ENCODE results near the gene JAG2.
A peak's percentile ranks its signal among the peaks of the same experiment; 100 is the strongest.

Gene JAG2

DNA sequence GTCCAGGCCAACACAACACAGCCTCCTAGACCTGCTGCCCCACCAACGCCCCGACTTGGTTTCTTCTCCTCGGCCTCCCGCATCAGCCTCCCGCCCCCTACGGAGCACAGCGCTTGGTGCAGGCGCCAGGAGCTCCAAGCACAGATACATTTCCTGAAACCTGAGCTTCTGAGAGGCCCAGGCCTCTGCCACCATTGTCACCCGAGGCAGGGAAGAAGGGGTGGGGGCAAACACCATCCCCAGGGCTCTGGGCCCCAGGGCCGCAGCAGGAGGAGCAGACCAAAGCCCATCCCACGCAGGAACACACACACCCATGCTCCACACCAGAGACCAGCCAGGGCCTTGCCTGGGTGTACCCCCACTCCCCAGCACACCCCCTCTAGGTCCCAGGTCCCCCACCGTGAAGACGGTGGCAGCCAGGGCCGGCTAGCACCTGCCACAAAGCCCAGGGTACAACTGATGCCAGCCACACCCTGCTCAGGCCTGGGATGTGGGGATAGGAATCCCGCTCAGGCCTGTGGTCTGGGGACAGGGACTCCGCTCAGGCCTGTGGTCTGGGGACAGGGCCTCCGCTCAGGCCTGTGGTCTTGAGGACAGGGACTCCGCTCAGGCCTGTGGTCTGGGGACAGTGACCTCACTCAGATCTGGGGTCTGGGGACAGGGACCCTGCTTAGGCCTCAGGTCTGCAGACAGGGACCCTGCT, 5.4 kb downstream of the JAG2 start:
- DNase-seq = no peak

DNA sequence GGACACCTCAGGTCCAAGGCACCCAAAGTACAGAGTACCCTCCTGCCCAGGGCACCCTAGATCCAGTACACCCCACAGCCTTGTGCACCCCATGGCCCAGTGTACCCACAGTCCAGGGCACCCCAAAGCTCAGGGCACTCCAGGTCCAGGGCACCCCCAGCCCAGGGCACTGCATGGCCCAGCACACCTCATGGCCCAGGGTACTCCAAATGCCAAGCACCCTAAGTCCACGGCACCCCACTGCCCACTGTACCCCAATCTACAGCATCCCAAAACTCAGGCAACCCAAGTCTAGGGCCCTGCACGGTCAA, 6.0 kb downstream of the JAG2 start:
- no peak for DNase-seq

DNA sequence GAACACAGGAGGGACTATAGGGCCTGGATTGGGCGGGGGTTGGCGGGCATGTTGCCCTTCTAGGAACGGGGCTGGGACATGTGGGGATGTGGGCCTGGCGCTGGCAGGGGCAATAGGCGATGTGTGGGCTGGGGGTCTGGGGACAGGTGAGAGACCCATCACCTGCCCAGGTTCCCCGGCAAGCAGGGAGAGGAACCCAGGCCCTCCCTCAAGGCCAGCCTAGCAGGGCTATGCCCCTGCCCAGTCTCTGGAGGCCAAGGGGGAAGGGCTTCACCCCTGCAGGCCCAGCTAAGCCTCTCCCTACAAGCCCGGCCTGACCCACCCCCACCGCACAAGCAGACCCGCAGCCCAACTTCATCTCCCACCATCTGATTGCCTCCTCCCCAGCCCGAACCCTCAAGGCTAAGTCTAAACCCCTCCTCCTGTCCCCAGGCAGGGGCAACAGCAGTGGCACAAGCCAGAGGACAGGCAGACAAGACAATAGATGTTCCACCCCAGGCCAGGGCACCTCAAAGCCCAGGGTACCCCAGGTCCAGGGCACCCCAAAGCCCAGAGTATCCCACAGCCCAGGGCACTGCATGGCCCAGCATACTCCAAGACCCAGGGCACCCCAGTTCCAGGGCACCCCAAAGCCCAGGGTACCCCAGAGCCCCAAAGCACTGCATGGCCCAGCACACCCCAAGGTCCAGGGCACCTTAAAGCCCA, 6.5 kb downstream of the JAG2 start:
- DNase-seq = no peak

DNA sequence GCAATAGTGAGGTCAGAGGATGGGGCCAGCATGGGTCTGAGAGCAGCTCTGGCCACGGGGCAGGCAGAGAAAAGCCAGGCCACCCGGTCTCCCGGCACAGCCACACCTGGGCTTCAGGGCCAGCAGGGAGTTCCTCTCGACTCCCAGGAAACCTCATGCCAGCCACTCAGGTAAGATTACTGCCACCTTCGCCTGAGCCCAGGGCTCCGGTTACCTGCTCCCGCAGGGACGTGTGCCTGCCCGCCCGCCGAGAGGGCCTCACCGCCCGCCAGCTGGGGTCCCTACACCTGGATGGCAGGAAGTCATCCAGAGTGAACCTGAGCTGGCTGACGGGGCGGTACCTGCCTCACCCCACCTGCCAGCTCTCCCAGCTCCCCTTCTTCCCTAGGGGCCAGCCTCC, 7.3 kb downstream of the JAG2 start:
- DNase-seq = peak; percentile 16

DNA sequence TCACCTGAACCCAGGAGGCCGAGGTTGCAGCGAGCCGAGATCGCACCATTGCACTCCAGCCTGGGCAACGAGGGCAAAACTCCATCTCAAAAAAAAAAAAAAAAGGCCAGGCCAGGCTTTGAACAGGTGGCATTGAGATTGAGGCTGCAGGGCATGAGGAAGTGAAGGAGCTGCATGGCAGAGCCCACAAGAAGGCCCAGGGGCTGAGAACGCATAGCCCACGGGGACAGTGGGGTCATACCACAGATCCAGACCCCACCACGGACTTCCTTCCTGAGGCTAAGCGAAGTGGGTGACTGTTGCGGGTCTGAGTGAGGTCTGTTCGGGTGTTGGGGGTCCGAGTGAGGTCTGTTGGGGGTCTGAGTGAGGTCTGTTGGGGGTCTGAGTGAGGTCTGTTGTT, 7.8 kb downstream of the JAG2 start:
- DNase-seq = no peak

DNA sequence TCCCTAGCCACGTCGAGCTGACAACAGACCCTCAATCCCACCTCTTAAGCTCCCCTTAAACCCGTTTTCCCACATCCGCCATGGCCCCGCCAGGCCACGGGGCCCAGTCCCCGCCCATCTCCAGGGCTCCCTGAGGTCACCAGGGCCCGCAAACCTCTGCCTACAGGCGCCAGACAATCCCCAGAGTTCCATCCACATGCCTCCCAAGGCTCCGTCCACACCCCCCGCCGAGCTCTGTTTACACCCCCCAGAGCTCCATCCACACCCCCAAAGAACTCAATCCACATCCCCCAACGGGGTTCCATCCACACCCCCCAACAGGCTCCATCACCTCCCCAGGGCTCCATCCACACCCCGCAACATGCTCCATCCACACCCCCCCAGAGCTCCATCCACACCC, 9.2 kb downstream of the JAG2 start:
- DNase-seq = no peak

DNA sequence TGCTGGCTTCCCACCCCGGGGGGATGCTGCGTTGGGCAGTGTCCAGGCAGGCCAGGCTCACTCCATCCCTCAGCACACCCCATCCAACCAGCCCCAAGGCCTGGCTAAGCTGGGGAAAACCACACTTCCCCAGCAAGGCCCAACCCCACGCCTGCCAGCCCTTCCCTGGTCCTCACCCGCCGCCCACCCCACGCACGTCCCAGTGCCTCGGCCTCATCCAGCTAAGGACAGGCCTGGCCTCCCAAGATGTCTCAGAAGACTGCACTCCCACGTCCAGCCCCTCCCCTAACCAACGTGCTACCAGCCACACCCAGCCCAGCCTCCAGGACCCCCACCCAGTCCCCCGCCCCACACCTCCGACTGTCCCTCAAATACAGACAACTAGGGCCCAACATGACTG, 9.8 kb downstream of the JAG2 start:
- no peak for DNase-seq

DNA sequence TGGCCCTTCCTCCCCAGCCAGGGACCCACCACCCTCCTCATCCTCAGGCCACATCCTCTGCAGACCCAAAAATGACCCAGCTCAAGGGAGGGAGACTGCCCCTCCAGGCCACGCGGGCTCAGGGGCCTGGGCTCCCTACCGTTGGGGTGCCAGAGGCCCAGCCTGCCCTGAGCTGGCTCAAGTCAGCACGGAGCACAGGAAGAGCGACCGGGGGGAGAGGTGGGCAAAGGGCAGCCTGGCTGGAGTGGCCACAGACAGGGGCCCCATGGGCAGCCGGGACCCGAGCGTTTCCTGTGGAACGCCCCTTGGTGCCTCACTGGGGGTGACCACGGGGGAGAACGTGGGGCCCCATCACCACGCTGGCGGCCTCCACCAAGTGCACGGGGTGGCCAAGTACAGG, 10.7 kb downstream of the JAG2 start:
- DNase-seq = no peak

DNA sequence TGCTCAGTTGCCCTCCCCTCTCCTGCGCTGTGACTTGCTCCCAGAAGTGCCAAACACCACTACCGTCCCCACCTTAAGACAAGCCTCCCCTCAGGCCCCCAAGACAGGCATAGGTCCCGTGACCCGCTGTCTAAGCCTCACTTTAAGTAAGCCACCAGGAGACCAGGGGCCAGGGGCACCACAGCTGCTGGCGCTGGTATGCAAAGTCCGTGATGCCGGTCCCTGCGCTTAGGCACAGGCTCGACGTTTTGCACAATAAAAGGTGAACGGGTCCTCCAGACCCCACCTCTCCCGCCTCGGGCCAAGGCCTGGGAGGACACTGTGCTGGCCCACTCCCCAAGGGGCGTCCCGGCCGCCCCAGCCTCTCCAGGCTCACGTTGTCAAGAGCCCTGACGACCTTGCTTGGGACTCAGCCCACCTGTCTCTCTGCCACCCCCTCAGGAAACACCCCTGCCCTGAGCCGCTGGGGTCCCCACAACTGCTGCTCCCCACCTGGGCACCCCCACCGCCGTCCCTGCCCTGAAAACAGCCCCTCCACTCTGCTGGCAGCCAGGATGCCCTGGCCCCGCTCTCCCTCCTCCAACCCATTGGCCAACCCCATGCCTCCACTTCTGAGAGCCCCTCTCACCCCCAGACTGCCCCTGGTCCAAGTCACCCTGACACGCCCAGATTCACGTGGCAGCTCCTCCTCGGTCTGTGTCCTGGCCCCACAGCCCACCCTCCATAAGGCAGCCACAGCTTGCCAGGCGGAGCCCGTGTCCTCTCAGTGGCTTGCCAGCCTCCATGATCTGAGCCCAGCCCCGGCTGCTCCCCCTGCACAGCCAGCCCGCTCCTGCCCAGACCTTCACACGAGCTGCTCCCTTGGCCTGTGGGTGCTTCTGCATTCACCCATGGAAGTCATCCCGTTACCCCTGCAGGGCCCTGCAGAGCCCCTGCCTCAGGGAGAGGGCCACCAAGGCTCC, 11.9 kb downstream of the JAG2 start:
- DNase-seq = no peak

DNA sequence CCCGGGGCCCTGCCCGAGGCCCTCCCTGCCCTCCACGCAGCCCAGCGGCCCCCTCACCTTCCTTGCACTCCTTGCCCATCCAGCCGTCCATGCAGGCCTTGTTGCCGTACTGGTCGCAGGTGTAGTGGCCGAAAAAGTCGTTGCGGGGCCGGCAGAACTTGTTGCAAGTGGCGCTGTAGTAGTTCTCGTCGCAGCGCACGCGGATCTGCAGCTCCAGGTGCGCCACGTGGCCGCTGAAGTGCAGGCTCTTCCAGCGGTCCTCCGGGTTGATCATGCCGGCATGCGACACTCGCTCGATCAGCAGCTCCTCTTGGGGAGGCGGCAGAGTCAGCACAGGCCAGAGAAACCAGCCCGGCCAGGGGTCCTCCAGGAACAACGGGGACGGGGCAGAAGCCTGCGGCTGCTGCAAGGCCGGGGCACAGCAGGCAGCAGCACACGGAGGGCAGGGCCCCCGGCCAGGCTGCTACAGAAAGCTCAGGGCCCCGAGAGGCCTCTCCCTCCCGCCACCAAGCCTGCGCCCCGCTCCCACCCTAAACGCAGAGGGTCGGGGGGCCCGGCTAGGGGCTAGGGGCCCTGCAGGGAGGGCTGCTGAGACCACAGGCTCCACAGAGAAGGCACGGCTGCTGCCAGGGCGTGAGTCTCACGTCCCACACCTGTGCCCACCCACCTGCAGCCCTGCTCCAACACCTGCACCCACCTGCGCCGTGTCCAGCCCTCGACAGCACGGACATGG, 12.7 kb downstream of the JAG2 start:
- no peak for DNase-seq

DNA sequence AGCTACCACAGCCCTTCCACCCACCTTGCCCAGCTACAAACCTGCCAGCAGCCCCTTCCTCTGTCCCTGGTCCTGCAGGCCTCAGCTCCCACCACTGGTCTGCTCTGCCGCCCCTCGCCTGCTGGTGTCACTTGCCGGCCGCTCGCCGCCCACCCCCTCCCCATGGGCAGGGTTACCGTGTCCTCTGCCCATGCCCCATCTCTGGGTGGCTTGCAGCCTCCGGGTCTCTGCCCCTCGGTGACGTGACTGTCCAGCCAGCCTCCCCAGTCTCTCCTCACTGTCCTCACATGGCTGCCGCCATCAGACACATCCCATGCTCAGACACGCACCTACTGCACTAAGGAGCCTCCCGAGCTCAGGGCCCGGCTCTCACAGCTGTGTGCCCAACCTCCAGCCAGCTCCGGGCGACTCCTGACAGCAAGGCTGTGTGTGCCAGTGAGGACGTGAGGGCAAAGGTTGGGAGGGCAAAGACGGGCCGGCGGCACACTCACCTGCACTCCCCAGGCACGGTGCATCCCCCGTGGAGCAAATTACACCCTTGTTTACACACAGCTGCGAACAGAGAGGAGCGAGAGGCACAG, 13.4 kb downstream of the JAG2 start:
- DNase-seq = no peak

DNA sequence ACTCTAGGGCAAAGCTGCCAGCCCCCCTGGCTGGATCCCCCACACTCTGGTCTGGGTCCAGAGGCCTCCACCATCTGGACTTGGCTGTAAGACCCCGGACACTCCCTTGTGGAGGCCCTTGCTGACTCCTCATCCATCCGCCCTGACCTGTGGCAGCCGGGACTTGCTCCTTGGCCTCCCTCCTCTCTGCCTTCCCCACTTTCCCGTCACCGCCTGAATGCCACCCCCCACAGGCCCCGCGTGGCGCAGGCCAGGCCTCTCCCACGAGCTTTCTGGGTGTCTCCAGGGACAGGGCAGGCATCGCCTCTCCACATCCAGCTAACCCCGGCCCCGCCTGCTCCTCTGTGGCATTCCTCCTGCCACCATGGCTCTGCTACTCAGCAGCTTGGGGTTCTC, 14.1 kb downstream of the JAG2 start:
- no peak for DNase-seq

DNA sequence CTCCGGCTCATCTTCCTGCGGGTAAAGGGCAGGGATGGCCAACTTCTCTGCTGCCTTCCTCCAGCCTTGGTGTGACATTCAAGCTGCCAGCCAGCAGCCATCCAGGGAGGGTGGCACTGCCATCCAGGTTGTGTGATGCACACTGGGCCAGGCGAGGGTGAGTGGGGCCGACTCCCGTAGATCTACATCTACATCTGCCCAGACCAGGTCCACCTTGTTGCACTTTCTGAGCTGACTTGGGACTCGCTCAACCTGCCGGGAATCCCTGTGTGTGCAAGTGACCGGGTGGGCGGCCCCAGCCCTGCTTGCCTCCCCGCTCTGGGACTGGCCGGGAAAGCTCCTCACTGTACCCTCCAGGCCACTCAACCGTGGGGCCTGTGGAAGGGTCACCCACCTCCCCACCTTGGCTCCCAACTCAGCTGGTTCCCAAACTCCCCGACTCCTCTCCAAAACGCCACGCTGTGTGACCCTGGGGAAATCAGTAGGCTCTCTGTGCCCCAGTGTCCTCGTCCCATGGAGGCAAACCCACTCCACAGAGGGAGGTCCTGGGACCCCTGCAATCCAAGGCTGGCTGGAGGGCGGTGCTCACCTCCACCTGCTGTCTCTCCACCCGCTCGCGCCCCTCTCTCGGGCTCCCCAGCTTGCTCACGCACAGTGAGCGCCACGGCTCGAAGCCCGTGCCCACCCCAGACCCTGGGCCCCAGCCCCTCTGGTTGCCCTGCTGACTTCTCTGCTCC, 14.7 kb downstream of the JAG2 start:
- DNase-seq = no peak

DNA sequence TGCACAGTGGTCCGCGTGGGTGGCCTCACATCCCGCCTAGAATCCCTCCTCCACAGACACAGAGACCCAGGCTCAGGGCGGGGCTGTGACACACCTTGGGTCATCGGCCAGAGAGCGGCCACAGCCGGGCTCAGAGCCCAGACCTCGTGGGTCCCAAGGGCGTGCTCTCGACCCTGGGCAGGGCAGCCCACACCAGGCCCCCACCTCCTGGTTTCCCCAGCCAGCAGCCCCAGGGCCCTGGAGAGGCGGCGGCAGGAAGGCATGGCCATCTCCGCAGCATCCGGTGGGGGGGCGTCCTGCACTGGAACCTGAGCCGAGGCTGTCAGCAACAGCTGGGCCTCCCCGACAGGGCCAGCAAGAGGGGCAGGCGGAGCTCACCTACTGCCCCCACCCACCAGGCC, 15.2 kb downstream of the JAG2 start:
- no peak for DNase-seq

DNA sequence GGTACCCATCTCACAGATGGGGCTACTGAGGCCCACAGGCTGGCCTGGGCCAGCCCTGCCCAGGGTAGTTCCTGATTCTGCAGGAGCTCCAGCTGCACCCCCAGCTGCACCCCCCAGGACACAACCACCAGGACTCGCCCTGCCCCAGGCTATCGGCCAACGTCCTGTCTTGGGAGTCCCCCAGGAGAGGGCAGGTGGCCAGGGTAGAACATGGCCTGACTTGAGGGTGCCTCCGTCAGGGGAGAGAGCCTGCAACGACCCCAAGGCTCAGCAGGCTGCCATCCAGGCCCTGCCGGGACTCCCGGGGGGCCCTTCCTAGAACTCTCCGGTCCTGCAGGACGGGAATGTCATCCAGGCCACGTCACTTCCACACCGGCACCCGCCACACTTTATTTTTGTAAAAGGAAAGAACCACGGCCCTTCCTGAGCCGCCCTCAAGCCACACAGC, 15.8 kb downstream of the JAG2 start:
- DNase-seq = no peak

DNA sequence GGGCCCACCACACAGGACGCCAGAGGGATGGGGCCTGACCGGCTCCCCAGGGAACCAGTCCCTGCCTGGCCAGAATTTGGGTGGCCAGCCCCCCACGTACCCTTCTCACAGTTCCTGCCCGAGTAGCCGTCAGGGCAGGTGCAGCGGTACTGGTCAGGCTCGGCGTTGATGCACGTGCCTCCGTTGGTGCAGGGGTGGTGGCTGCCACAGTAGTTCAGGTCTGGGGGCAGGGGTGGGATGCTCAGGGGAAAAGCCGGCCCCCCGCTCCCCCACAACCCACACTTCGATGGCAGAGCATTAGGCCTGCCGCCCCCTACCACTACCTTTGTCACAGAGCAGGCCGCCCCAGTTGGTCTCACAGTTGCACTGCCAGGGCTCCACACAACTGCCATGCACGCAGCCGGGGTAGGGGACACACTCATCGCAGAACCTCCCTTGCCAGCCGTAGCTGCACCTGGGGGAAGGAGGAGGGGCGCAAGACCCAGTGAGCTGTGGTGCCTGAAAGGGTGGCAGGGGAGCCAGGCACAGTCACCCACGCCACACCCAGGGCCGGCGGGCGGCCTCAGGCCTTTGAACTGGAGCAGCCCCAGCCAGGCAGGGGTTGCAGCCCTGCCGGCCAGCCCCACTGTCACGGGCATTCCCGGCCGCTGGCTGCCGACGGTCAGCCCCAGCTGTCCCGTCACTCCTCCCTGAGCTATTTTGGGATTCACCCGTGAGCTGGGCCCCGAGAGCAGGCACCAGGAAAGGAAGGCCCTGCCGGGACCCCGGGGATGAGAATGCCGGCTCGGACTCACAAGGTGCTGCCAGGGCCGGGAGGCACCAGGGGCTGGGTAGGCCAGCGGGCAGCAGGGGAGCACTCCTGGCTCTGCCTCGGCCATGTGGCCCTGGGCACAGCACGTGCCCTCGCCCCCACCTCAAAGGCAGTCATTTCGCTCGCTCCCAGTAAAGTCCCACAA, 16.5 kb downstream of the JAG2 start:
- no peak for DNase-seq

DNA sequence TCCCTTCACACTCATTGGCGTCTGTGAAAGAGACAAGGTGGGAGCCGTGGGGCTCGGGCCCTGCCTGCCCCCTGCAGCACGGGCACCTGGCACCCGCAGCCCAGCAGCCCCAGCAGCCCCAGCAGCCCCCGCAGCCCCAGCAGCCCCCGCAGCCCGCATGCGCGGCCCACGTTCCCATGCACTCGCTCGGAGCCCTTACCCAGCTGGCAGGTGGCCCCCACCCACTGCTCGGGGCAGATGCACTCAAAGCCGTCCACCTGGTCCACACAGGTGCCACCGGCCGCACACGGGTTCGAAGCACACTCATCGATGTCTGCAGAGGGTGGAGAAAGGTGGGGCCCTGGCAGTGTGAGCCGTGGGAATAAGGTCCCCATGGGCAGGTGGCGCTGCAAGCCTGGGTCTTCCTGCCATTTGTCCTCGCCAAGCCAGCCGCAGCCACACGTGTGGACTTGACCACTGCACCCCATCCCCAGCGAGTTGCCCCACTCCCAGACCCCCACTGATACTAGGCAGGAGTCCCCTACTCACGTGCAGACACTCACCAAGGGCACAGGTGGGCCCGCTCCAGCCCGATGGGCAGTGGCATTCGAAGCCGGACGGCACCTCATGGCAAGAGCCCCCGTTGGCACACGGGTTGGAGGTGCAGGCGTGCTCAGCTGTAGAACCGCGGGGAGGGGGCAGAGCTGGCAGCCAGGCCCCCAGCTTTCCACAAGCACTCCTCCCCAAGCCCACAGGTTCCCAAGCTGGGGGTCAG, 17.3 kb downstream of the JAG2 start:
- DNase-seq = no peak

DNA sequence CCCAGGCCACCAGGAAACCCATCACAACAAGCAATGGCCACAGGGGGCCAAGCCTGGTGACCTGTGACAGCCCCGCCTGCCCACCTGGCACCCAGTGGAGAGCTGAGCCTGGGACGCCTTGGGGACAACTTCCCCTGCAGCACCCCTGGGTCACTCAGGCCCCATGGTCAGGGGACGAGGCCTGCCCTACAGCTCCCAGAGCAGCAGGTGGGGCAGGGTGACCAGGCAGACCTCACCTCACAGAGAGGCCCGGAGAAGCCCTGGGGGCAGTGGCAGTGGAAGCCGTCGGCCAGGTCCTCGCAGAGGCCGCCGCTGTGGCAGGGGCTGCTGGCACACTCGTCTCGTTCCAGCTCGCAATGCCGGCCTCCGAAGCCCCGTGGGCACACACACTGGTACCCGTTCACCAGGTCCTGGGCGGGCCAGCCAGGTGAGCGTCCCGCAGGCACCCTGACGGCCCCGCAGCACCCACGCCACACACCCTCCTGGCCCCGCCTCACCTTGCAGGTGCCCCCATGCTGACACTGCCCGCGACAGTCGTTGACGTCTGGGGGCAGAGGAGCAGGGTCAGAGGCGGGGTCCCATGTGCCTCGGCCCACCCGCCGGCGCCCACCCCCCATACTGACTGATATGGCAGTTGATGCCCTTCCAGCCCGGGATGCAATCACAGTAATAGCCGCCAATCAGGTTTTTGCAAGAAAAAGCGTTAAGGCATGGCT, 18.1 kb downstream of the JAG2 start:
- DNase-seq = no peak

DNA sequence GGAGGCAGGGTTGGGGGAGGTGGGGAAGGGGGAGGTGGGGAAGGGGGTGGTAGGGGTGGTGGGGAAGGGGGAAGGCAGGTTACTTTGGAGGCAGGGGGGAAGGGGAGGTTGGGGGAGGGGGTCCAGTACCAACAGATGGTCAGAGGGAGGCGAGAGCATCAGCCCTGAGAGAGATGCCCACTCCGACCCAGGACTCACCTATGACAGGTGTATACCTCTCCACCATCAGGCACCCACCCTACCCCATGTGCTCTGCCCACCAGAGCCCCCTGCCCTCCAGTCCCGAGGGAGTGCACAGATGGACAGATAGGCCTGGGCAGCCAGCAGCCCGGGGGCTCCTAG, 18.6 kb downstream of the JAG2 start:
- no peak for DNase-seq

Data from NCI-H1092 treated with DMSO at 0.1 percent for 48 hours (cell line).